Measurements from ENCODE around the gene PCSK2. TPM values are rescaled to one million over a fixed set of nuclear protein-coding genes. Genes with fewer than 3 reads are reported as not detected.
A peak's percentile ranks its signal among the peaks of the same experiment; 100 is the strongest.

Gene PCSK2
- total RNA-seq, 1 donor from 2014 or later: 1.0 TPM

DNA sequence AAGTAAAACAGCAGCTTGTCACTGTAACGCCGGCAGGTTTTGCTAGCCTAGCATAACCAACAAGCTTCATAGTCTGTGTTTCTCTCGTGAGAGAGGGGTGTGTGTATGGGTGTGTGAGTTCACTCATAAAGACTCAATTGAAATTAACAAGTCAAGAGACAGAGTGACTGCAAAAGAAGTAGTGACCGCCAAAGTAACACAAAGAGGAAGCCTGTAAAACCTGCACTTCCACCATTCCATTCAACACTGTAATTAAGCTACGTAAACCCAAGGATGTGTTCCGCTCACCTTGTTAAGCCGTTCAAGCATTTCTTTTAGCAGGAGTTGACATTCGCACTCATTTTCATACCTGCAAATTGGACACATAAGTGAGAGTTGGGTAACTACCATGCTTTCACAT, 297.7 kb downstream of the PCSK2 start:
- TF ChIP-seq, protein P1, sequence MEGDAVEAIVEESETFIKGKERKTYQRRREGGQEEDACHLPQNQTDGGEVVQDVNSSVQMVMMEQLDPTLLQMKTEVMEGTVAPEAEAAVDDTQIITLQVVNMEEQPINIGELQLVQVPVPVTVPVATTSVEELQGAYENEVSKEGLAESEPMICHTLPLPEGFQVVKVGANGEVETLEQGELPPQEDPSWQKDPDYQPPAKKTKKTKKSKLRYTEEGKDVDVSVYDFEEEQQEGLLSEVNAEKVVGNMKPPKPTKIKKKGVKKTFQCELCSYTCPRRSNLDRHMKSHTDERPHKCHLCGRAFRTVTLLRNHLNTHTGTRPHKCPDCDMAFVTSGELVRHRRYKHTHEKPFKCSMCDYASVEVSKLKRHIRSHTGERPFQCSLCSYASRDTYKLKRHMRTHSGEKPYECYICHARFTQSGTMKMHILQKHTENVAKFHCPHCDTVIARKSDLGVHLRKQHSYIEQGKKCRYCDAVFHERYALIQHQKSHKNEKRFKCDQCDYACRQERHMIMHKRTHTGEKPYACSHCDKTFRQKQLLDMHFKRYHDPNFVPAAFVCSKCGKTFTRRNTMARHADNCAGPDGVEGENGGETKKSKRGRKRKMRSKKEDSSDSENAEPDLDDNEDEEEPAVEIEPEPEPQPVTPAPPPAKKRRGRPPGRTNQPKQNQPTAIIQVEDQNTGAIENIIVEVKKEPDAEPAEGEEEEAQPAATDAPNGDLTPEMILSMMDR (IDR thresholded peaks at IDR 0.05; ENCODE audit: unreplicated experiment): no peak
- no peak overlapping the region for H3K4me3 Mint-ChIP-seq (ENCODE audit: unreplicated experiment)
- no peak overlapping the region for H3K27ac Mint-ChIP-seq (ENCODE audit: unreplicated experiment)
- H3K36me3 Mint-ChIP-seq (ENCODE audit: low read depth, unreplicated experiment): peaks cover 5% of the 10 kb centered on the region
- DNase-seq (ENCODE audit: low spot score): no peak
- H3K9me3 Mint-ChIP-seq (ENCODE audit: unreplicated experiment): no peaks in the 10 kb centered on the region
- peaks cover 18% of the 10 kb centered on the region for H3K4me1 Mint-ChIP-seq (ENCODE audit: unreplicated experiment)
- peaks cover 5% of the 10 kb centered on the region for H3K27me3 Mint-ChIP-seq (ENCODE audit: unreplicated experiment)

DNA sequence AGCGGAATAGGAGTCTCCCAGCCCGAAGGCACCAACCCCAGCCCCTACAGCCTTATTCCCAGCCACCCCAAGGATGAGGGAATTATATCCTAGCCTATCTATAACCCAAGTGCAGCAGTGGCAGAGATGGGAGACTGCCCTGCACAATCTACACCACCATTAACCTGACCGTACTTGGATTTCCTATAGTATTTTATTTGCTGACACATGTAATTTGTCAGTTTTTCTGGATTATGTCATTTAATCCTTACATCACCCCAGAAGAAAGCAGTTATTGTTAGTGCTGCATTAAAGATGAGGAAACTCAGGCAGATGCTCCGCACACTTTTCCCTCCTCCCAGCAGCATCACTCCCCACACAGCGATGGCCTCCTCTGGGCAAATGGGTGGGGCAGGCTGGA, 298.3 kb downstream of the PCSK2 start:
- Mint-ChIP-seq H3K36me3 (ENCODE audit: low read depth, unreplicated experiment) (peaks cover 5% of the 10 kb centered on the region), H3K9me3 (ENCODE audit: unreplicated experiment) (no peaks in the 10 kb centered on the region)

GRCh38 chr20:17525650-17526049, 298.8 kb downstream of the PCSK2 start:
- Mint-ChIP-seq H3K36me3 (ENCODE audit: low read depth, unreplicated experiment) (peaks cover 1% of the 10 kb centered on the region), H3K4me3 (ENCODE audit: unreplicated experiment) (no peak overlapping the region)

More for the DNA sequence above, 298.3 kb downstream of the PCSK2 start:
- Mint-ChIP-seq H3K4me1 (ENCODE audit: unreplicated experiment) (peaks cover 14% of the 10 kb centered on the region), H3K27ac (ENCODE audit: unreplicated experiment) (no peak overlapping the region), H3K27me3 (ENCODE audit: unreplicated experiment) (peaks cover 5% of the 10 kb centered on the region), H3K4me3 (ENCODE audit: unreplicated experiment) (no peak overlapping the region)
- no peak for DNase-seq (ENCODE audit: low spot score)
- TF ChIP-seq, protein P1 (IDR thresholded peaks at IDR 0.05; ENCODE audit: unreplicated experiment): no peak

GRCh38 chr20:17529586-17529985, 302.7 kb downstream of the PCSK2 start:
- no peaks in the 10 kb centered on the region for H3K36me3 Mint-ChIP-seq (ENCODE audit: low read depth, unreplicated experiment)
- no peaks in the 10 kb centered on the region for H3K9me3 Mint-ChIP-seq (ENCODE audit: unreplicated experiment)
- peaks cover 4% of the 10 kb centered on the region for H3K4me1 Mint-ChIP-seq (ENCODE audit: unreplicated experiment)
- DNase-seq (ENCODE audit: low spot score): no peak
- TF ChIP-seq, protein P1 (IDR thresholded peaks at IDR 0.05; ENCODE audit: unreplicated experiment): no peak
- no peak overlapping the region for H3K4me3 Mint-ChIP-seq (ENCODE audit: unreplicated experiment)
- H3K27me3 Mint-ChIP-seq (ENCODE audit: unreplicated experiment): peaks cover 6% of the 10 kb centered on the region
- H3K27ac Mint-ChIP-seq (ENCODE audit: unreplicated experiment): no peak overlapping the region

More at GRCh38 chr20:17525650-17526049, 298.8 kb downstream of the PCSK2 start:
- Mint-ChIP-seq H3K4me1 (ENCODE audit: unreplicated experiment) (peaks cover 10% of the 10 kb centered on the region), H3K27me3 (ENCODE audit: unreplicated experiment) (peaks cover 8% of the 10 kb centered on the region), H3K27ac (ENCODE audit: unreplicated experiment) (no peak overlapping the region), H3K9me3 (ENCODE audit: unreplicated experiment) (no peaks in the 10 kb centered on the region)
- TF ChIP-seq, protein P1 (IDR thresholded peaks at IDR 0.05; ENCODE audit: unreplicated experiment): no peak
- DNase-seq (ENCODE audit: low spot score): no peak

- Mint-ChIP-seq H3K36me3 (ENCODE audit: low read depth, unreplicated experiment) (no peaks in the 10 kb centered on the region), H3K4me3 (ENCODE audit: unreplicated experiment) (peak overlapping the region; percentile 82), H3K4me1 (ENCODE audit: unreplicated experiment) (peaks cover 4% of the 10 kb centered on the region), H3K27me3 (ENCODE audit: unreplicated experiment) (peaks cover 6% of the 10 kb centered on the region), H3K9me3 (ENCODE audit: unreplicated experiment) (no peaks in the 10 kb centered on the region), H3K27ac (ENCODE audit: unreplicated experiment) (no peak overlapping the region)
- TF ChIP-seq, protein P1 (IDR thresholded peaks at IDR 0.05; ENCODE audit: unreplicated experiment): no peak
- no peak for DNase-seq (ENCODE audit: low spot score)
Observed at GRCh38 chr20:17530153-17530552, 303.3 kb downstream of the PCSK2 start.
